Measurements from ENCODE around the gene HUS1. TPM values are rescaled to one million over a fixed set of nuclear protein-coding genes. Genes with fewer than 3 reads are reported as not detected.

HUS1 gene
- total and polyA plus RNA-seq, 2 of the 4 experiments (the other 2 are of a cell fraction), result 16.2 to 18.3 TPM

DNA sequence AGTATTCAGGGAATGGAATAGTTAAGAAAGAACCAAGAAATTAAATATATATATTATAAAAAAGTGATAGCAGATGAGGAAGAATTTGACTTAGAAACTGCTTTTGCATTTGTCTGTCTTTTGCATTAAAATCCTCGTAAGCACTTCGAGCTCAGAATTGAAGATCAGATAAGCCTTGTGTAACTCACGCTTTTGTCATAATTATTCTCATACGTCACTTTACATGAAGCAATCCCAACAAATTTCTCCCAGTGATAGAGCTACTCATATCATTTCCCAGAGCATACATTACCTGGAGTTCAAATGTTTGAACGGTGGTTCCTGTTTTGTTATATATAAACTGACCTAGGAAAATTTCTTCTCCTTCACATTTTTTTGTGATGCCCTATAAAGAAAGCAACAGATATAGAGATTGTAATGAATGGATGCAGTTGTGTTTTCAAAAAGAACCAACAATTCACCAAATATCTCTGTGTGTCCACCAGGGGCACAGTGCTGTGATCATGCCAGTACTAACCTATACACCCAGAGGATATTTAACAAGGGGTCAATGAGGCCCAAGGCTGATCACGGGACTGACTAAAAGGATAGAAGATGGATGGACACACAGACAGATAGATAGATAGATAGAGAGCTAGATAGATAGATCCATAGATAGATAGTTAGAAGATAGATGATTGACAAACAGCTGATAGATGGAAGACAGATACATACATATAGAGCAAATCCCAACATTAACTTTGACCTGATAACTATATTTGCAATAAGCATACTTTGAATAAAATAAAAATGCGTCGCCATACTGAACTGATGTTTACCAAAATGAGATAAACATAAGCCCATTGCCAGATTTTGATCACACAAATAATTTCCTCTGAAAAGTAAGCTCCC lies 9.3 kb upstream of the HUS1 start:
- H2AFZ ChIP-seq (replicated peaks; ENCODE audit: low read length, poor library complexity), result no peak overlapping the region
- no peak overlapping the region for H4K5ac ChIP-seq (ENCODE audit: low read depth, low read length)
- H3K27me3 ChIP-seq (ENCODE audit: control insufficient read depth, insufficient read depth, low read length), result no peaks in the 10 kb centered on the region; the same call in 1 of the 2 replicates
- no peak overlapping the region for H3K27ac ChIP-seq (ENCODE audit: insufficient read depth, low read length)
- no peak overlapping the region for H2AK9ac ChIP-seq (replicated peaks; ENCODE audit: low read depth, low read length, poor library complexity)
- intact Hi-C loops (cut with micrococcal nuclease) (no loop called here), dilution Hi-C loops (cut with HindIII; ENCODE audit: low sequenced_read_pairs, unreplicated experiment) (loop anchor here (25.0 kb wide), 1 partner anchor 124 kb away; no protein-coding TSS in a partner anchor), in situ Hi-C loops (cut with MboI; ENCODE audit: low sequenced_read_pairs) (loop anchor here (10.0 kb wide), 1 partner anchor 106 kb away; no protein-coding TSS in a partner anchor)
- H4K20me1 ChIP-seq (ENCODE audit: insufficient read depth, low read length), result no peaks in the 10 kb centered on the region
- H3K4me2 ChIP-seq (ENCODE audit: low read depth, low read length), result no peak overlapping the region
- H3K9me1 ChIP-seq (ENCODE audit: insufficient read depth, low read length), result no peaks in the 10 kb centered on the region
- H4K91ac ChIP-seq (ENCODE audit: insufficient read depth, low read depth, low read length), result no peak overlapping the region
- no peaks in the 10 kb centered on the region; the same call in 1 of the 2 replicates for H3K4me1 ChIP-seq (ENCODE audit: control insufficient read depth, insufficient read depth, low read length)
- H3K18ac ChIP-seq (ENCODE audit: low read depth, low read length), result no peak overlapping the region
- H3K9me3 ChIP-seq (ENCODE audit: control insufficient read depth, insufficient read depth, low read length), result no peaks in the 10 kb centered on the region
- ChIA-PET POLR2A (ENCODE audit: unreplicated experiment) (no interaction called here), CTCF (interaction anchor here (0.8 to 1.8 kb wide), 6 partner anchors 10 to 169 kb away, joined by 3 to 8 read pairs (median 4); no protein-coding TSS in a partner anchor)
- H3K14ac ChIP-seq (replicated peaks; ENCODE audit: low read depth, low read length), result no peak overlapping the region
- no TSS peak for BruUV-seq (replicated peaks)
- no peak overlapping the region for H4K8ac ChIP-seq (ENCODE audit: low read depth in 2 of 2, low read length in 2 of 2)
- ATAC-seq (ENCODE audit: low read depth) (no peak), DNase-seq (peak; percentile 5)
- TF ChIP-seq NFE2L2 (IDR thresholded peaks at IDR 0.05; ENCODE audit: low read depth, low read length) (no peak), MAFK (IDR thresholded peaks at IDR 0.05; ENCODE audit: low read depth, low read length) (no peak), CTCF (conservative IDR thresholded peaks at IDR 0.05; ENCODE audit: low read depth, low read length) (peak; percentile 34), BHLHE40 (IDR thresholded peaks at IDR 0.05; ENCODE audit: low read depth, low read length) (no peak)
- TF ChIP-seq, protein P1, sequence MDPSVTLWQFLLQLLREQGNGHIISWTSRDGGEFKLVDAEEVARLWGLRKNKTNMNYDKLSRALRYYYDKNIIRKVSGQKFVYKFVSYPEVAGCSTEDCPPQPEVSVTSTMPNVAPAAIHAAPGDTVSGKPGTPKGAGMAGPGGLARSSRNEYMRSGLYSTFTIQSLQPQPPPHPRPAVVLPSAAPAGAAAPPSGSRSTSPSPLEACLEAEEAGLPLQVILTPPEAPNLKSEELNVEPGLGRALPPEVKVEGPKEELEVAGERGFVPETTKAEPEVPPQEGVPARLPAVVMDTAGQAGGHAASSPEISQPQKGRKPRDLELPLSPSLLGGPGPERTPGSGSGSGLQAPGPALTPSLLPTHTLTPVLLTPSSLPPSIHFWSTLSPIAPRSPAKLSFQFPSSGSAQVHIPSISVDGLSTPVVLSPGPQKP (IDR thresholded peaks at IDR 0.05; ENCODE audit: borderline replicate concordance, low read depth, low read length), result no peak
- H3K9ac ChIP-seq (ENCODE audit: low read depth, low read length), result no peak overlapping the region
- H2BK15ac ChIP-seq (ENCODE audit: low read depth, low read length), result no peak overlapping the region
- H3K4ac ChIP-seq (ENCODE audit: low read depth, low read length), result no peak overlapping the region
- no peak overlapping the region for H2BK120ac ChIP-seq (ENCODE audit: low read depth, low read length)
- H2BK5ac ChIP-seq (ENCODE audit: low read depth, low read length, poor library complexity, severe bottlenecking), result no peak overlapping the region
- WGBS, 2 experiments (ENCODE audit: extremely low coverage in 2 of 2, insufficient read length in 1 of 2), result 20% methylated on average over 1 of the region's 8 CpGs; no CpG with 5 or more reads in 1 of the 2 experiments
- H2AK5ac ChIP-seq (ENCODE audit: low read depth, low read length), result no peak overlapping the region
- no peak overlapping the region for H3K23ac ChIP-seq (ENCODE audit: low read depth, low read length)
- H3K56ac ChIP-seq (ENCODE audit: extremely low read depth, insufficient read depth, low read length), result no peak overlapping the region
- no peaks in the 10 kb centered on the region for H3K79me1 ChIP-seq (ENCODE audit: low read depth in 1 of 2, low read length in 2 of 2)
- no peaks in the 10 kb centered on the region for H3K36me3 ChIP-seq (ENCODE audit: control insufficient read depth, insufficient read depth, low read length)
- H3K4me3 ChIP-seq (ENCODE audit: insufficient read depth, low read depth, low read length), result no peak overlapping the region
- H2BK20ac ChIP-seq (ENCODE audit: low read depth, low read length), result no peak overlapping the region
